ENCODE data around the gene SMOC2. TPM values are rescaled to one million over a fixed set of nuclear protein-coding genes. Genes with fewer than 3 reads are reported as not detected.

Gene SMOC2
- total RNA-seq, 3 donors from 2014 or later = 14.4 to 67.2 (median 63.6) TPM

- no peaks in the 10 kb centered on the region for H3K27me3 ChIP-seq
- intact Hi-C loops (cut with DNase I; ENCODE audit: low total_unique reads) = no loop called here
- H3K27ac ChIP-seq = no peak overlapping the region
- TF ChIP-seq POLR2A (IDR thresholded peaks at IDR 0.05) (no peak), POLR2AphosphoS5 (IDR thresholded peaks at IDR 0.05) (no peak), CTCF (IDR thresholded peaks at IDR 0.05) (no peak)
- H3K4me1 ChIP-seq = no peaks in the 10 kb centered on the region
- H3K9me3 ChIP-seq = no peaks in the 10 kb centered on the region
- no peak for DNase-seq (ENCODE audit: low spot score in 2 of 2)
- no peak overlapping the region for H3K4me3 ChIP-seq
- H3K36me3 ChIP-seq = no peaks in the 10 kb centered on the region
Observed at GRCh38 chr6:168599769-168600330, 158.9 kb downstream of the SMOC2 start.

DNA sequence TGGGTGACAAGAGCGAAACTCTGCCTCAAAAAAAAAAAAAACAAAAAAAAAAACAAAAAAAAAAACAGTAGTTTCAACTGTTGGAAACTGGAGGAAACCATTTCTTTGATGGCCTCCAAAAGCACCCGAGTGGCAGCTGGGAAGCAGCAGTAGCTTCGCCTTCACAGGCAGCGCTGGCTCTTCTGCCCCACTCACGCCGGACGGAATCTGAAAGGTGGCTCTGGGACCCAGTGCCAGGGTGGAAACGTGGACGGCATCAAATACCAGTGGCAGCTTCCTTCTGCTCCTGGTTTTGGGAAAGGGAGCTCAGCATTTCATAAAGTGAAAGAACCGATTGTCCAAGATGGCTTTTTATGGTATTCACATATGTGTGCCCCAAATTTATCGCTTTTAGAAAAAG is 159.4 kb downstream of the SMOC2 start:
- Histone ChIP-seq H3K36me3 (no peaks in the 10 kb centered on the region), H3K27ac (no peak overlapping the region), H3K4me3 (no peak overlapping the region), H3K9me3 (no peaks in the 10 kb centered on the region), H3K4me1 (no peaks in the 10 kb centered on the region), H3K27me3 (no peaks in the 10 kb centered on the region)
- intact Hi-C loops (cut with DNase I; ENCODE audit: low total_unique reads) = no loop called here
- TF ChIP-seq CTCF (IDR thresholded peaks at IDR 0.05) (no peak), POLR2AphosphoS5 (IDR thresholded peaks at IDR 0.05) (no peak), POLR2A (IDR thresholded peaks at IDR 0.05) (no peak)
- DNase-seq (ENCODE audit: low spot score in 2 of 2) = no peak

DNA sequence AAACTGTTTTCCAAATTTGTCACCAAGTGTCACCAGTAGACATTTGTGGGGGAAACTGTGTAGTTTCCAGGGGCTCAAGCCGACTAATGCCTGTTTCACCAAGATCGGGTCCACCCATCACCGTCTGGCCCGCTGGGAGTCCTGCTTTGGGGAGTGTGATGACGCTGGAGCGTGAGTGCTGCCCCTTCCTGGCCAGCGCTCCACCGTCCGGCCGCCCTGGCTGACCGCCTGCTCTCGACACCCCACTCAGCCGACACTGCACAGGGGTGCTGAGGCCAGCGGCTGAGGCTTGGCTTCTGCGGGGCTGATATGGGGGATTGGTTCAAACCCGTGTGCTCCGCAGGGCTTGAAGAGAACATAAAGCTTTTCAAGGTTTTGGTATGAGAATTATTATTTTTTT is 160.1 kb downstream of the SMOC2 start:
- DNase-seq (ENCODE audit: low spot score in 2 of 2) = no peak
- no peaks in the 10 kb centered on the region for H3K27me3 ChIP-seq
- H3K4me3 ChIP-seq = no peak overlapping the region
- no peaks in the 10 kb centered on the region for H3K9me3 ChIP-seq
- H3K27ac ChIP-seq = no peak overlapping the region
- intact Hi-C loops (cut with DNase I; ENCODE audit: low total_unique reads) = no loop called here
- H3K36me3 ChIP-seq = no peaks in the 10 kb centered on the region
- no peaks in the 10 kb centered on the region for H3K4me1 ChIP-seq
- no peak for TF ChIP-seq POLR2A (IDR thresholded peaks at IDR 0.05)
- no peak for TF ChIP-seq CTCF (IDR thresholded peaks at IDR 0.05)
- TF ChIP-seq POLR2AphosphoS5 (IDR thresholded peaks at IDR 0.05) = no peak

DNA sequence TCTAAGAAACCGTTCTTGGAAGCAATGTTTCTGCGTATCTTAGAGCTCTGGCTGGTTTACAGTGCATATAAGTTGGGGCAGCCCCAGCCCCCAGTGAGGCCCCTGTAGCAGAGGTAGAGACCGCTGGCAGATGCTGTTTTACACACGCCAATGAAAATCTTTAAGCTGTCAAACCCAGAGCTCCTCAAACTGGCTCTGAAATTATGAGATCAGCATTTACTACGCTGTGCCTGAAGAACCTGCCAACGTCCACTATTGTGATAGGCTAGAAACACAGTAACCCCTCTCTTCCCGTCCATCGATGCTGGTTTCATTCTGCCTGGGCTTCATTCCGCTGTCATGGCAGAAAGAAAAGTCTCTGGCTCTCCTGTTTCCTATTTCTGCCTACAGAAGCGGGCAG is 160.6 kb downstream of the SMOC2 start:
- no peaks in the 10 kb centered on the region for H3K4me1 ChIP-seq
- H3K9me3 ChIP-seq = no peaks in the 10 kb centered on the region
- no peaks in the 10 kb centered on the region for H3K27me3 ChIP-seq
- H3K27ac ChIP-seq = no peak overlapping the region
- intact Hi-C loops (cut with DNase I; ENCODE audit: low total_unique reads) = no loop called here
- no peak for DNase-seq (ENCODE audit: low spot score in 2 of 2)
- no peak for TF ChIP-seq POLR2A (IDR thresholded peaks at IDR 0.05)
- no peak for TF ChIP-seq CTCF (IDR thresholded peaks at IDR 0.05)
- TF ChIP-seq POLR2AphosphoS5 (IDR thresholded peaks at IDR 0.05) = no peak
- H3K4me3 ChIP-seq = no peak overlapping the region
- H3K36me3 ChIP-seq = no peaks in the 10 kb centered on the region

GRCh38 chr6:168602576-168602975 is 161.6 kb downstream of the SMOC2 start:
- Histone ChIP-seq H3K27me3 (no peaks in the 10 kb centered on the region), H3K9me3 (no peaks in the 10 kb centered on the region), H3K4me3 (no peak overlapping the region), H3K27ac (no peak overlapping the region), H3K36me3 (no peaks in the 10 kb centered on the region), H3K4me1 (no peaks in the 10 kb centered on the region)
- DNase-seq (ENCODE audit: low spot score in 2 of 2) = no peak
- intact Hi-C loops (cut with DNase I; ENCODE audit: low total_unique reads) = no loop called here
- TF ChIP-seq POLR2A (IDR thresholded peaks at IDR 0.05) (no peak), POLR2AphosphoS5 (IDR thresholded peaks at IDR 0.05) (no peak), CTCF (IDR thresholded peaks at IDR 0.05) (no peak)

Data from breast epithelium (tissue), 4 donors.